Fibroblast of pulmonary artery (primary cell): ENCODE results near the gene COG5.
A peak's percentile ranks its signal among the peaks of the same experiment; 100 is the strongest.

Experiments
- DNase-seq: peaks from one replicate; pipeline ENCODE4 v3.0.0-alpha.2; 2010; ENCODE audit warnings: low read depth
- H3K4me3 ChIP-seq: replicated peaks from 2 replicates; pipeline ENCODE4 v1.5.1; 2011; ENCODE audit warnings: low read depth, mild to moderate bottlenecking, control low read depth, low read length, moderate library complexity
- TF ChIP-seq, protein P1 (sequence below): IDR thresholded peaks from 2 replicates; pipeline ENCODE4 v1.5.1; 2011; ENCODE audit warnings: mild to moderate bottlenecking, control low read depth, low read length, inconsistent platforms; ENCODE audit errors: missing control alignments

COG5 gene

DNA sequence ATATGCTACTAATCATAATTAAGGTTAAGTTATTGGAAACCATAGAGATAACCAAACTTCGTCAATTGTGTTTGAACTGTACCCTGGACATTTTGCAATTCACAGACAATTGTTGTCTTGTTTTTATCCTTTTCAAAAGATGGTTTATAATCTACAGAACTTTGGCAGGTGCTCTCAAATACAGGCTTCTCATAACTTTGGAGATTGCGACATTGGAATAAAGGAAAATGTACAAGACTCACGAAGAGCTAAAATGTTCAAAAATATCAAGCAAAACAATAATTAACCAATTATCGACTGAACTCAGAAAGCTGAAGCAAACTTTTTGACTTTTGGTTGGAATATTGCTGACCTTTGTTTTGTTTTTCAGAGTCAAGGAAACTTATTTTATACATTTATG is 182.3 kb downstream of the COG5 start:
- DNase-seq = no peak
- TF ChIP-seq, protein P1, sequence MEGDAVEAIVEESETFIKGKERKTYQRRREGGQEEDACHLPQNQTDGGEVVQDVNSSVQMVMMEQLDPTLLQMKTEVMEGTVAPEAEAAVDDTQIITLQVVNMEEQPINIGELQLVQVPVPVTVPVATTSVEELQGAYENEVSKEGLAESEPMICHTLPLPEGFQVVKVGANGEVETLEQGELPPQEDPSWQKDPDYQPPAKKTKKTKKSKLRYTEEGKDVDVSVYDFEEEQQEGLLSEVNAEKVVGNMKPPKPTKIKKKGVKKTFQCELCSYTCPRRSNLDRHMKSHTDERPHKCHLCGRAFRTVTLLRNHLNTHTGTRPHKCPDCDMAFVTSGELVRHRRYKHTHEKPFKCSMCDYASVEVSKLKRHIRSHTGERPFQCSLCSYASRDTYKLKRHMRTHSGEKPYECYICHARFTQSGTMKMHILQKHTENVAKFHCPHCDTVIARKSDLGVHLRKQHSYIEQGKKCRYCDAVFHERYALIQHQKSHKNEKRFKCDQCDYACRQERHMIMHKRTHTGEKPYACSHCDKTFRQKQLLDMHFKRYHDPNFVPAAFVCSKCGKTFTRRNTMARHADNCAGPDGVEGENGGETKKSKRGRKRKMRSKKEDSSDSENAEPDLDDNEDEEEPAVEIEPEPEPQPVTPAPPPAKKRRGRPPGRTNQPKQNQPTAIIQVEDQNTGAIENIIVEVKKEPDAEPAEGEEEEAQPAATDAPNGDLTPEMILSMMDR = no peak
- H3K4me3 ChIP-seq = no peak overlapping the region

DNA sequence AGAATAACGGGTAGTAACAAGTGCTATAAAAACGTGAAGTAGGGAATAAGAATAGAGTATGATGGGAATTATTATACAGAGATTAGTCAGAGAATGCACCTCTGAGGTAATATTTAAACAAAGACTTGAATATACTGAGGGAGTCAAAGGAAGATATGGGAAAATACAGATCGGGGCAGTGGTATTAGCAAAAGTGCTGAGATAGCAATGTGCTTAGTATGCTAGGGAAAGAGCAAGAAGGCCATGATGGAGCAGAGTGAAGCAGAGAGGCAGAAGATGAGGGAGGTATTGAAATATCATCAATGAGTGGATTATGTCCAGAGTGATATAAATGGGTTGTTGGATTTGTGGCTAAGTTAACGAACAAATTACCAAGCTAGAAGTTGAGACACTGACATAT is 190.4 kb downstream of the COG5 start:
- TF ChIP-seq, protein P1 = no peak
- no peak overlapping the region for H3K4me3 ChIP-seq
- no peak for DNase-seq

DNA sequence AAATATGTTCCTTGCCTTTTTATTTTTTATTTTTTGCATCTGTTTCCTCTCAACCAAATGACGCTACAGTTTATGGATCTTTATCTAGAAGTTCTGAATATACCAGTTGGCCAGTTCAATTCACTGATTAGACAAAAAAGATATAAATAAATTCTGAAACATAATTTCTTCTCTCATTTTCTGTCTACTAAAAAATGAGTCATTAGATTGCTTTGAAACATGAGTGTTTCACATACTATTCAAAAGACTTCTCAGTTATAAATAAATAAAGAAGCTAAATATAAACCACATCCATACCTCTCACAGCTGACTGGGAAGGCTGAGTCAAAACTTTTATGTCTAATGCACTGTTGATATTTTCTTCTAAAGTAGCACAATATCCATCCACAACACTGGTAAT is 191.4 kb downstream of the COG5 start:
- peak; percentile 39 for DNase-seq
- TF ChIP-seq, protein P1 = no peak
- H3K4me3 ChIP-seq = no peak overlapping the region

DNA sequence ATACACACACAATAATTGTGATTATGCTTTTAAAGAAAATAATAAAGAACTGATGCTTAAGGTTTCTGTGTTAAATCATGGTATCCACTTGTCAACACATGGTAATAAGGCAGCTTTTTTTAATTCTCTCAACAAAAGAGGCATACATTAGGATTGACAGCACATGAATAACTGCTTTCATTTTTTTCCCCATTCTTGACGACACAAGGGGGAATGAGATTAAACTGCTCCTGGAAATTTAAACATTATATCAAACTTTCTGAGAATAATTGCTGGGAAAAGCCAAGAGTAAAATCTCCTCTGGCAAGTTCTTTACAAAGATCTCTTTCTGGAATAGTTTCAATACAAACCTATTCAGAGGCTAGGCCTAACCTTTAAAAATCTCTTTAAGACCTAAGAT is 192.9 kb downstream of the COG5 start:
- no peak for DNase-seq
- H3K4me3 ChIP-seq = no peak overlapping the region
- TF ChIP-seq, protein P1 = no peak

DNA sequence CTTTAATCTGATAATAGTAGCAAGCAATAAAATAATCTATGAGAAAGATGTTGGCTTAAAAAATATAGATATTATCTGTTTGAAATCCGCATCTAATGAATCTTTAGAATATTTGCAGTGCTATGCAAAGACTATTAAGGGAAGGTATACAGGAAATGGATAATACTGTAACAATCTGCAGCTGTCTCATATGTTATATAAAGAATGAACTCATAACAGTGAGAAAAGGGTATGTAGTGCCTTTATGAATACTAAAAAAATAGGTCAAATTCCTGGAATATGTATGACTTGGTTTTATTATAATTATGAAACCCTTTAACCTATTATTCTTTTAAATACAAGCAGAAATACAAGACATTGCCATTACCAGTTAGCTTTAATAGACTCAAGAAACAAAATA is 198.9 kb downstream of the COG5 start:
- TF ChIP-seq, protein P1 = no peak
- H3K4me3 ChIP-seq = no peak overlapping the region
- DNase-seq = no peak

DNA sequence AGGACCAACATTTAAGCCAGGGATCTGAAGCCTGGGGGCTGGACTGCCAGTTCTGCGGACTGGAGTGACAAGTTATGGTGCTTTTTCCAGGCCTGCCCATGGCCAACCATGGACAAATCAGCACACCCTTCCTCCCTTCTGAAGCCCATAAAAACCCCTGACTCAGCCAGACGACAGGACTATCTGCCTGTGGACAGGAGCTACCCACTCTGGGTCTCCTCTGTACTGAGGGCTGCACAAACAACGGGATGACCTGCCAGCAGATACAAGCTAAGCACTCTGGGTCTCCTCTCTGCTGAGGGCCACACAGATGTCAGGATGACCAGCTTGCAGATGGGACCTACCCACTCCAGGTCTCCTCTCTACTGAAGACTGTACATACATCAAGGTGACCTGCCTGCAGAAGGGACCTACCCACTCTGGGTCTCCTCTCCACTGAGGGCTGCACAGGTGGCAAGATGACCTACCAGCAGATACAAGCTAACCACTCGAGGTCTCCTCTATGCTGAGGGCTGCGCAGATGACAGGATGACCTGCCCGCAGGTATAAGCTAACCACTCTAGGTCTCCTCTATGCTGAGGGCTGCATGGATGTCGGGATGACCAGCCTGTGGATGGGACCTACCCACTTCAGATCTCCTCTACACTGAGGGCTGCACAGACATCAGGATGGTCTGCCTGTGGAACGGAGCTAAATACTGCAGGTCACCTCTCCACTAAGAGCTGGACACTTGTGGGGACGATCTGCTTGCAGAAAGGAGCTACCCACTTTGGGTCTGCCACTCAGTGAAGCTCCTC is 204.0 kb downstream of the COG5 start:
- no peak for DNase-seq
- TF ChIP-seq, protein P1 = no peak
- no peak overlapping the region for H3K4me3 ChIP-seq

DNA sequence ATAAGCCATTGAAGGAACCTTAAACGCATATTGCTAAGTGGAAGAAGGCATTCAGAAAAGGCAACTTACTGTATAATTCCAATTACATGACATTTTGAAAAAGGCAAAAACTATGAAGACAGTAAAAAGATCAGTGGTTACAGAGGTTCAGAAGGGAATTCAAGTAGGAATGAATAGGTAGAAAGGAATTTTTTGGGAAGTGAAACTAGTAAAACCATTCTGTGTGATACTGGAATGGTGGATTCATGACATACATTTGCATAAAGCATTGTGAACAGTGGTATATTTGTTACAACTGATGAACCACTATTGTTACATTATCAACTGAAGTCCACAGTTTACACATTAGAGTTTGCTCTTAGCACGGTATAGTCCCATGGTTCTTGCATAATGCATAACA is 208.1 kb downstream of the COG5 start:
- DNase-seq = no peak
- TF ChIP-seq, protein P1 = no peak
- H3K4me3 ChIP-seq = no peak overlapping the region
